Testis (tissue), 2 donors: Measurements from ENCODE around the gene RCAN2.

Experiments used
- CTCF ChIP-seq, 3 experiments: fragments of 450-650 bp in 2 of 3; fragments of 200-600 bp in 1 of 3; sonication (generic) in 1 of 3; IDR thresholded peaks; one replicate each; pipeline ENCODE4 v1.5.1; 2016 to 2019; ENCODE audit warnings: antibody characterized with exemption in 3 of 3, mild to moderate bottlenecking in 2 of 3, moderate library complexity in 1 of 3
- POLR2A ChIP-seq: fragments of 450-650 bp; IDR thresholded peaks from one replicate; pipeline ENCODE4 v1.6.1; 2017; ENCODE audit warnings: antibody characterized with exemption, mild to moderate bottlenecking, moderate library complexity

GRCh38 chr6:46254946-46255345 lies 236.3 kb downstream of the RCAN2 start:
- TF ChIP-seq CTCF (IDR thresholded peaks at IDR 0.05) (no peak), POLR2A (no peak)
